H1 (cell line): ENCODE measurements around the gene SMIM5. TPM values are rescaled to one million over a fixed set of nuclear protein-coding genes. Genes with fewer than 3 reads are reported as not detected.

Experiments
- CTCF ChIA-PET: fragments of 300-600 bp; sonication (Branson Sonifier 250); formaldehyde crosslinking; loops from one replicate; lab custom pipeline; 2021; ENCODE audit not compliant: partially characterized antibody; lab: Charles Lee
- POLR2A ChIA-PET: fragments of 300-600 bp; sonication (Branson Sonifier 250); formaldehyde crosslinking; loops from one replicate; lab custom pipeline; 2021; ENCODE audit warnings: inconsistent platforms; ENCODE audit not compliant: partially characterized antibody; lab: Charles Lee
- DNase-seq, 2 experiments: peaks; one replicate each; pipeline versions ENCODE4 v3.0.0 to v3.0.0-alpha.2; 2010 to 2022; ENCODE audit warnings: low spot score in 2 of 2, low read depth in 1 of 2, mixed read lengths in 1 of 2
- FAIRE-seq: peaks from 2 replicates; lab custom pipeline; 2011; peaks lifted over from hg19 to GRCh38; lab: Jason Lieb, UNC
- H2AFZ ChIP-seq: 2 replicates; pipeline ENCODE4 v1.8.1; 2012; ENCODE audit warnings: low read length, inconsistent platforms
- H2AK5ac ChIP-seq: 2 replicates; pipeline ENCODE4 v1.6.1; 2013; ENCODE audit warnings: low read depth, low read length
- H2BK120ac ChIP-seq: replicated peaks from 2 replicates; pipeline ENCODE3; 2013; ENCODE audit warnings: low read depth, low read length, inconsistent platforms
- H2BK12ac ChIP-seq: 2 replicates; pipeline ENCODE4 v1.6.1; 2013; ENCODE audit warnings: low read depth, low read length
- H2BK15ac ChIP-seq: 2 replicates; pipeline ENCODE4 v1.6.1; 2013; ENCODE audit warnings: low read length
- H2BK20ac ChIP-seq: 2 replicates; pipeline ENCODE4 v1.6.1; 2013; ENCODE audit warnings: low read length
- H2BK5ac ChIP-seq: 2 replicates; pipeline ENCODE4 v1.6.1; 2013; ENCODE audit warnings: low read depth, low read length
- H3K14ac ChIP-seq: 2 replicates; pipeline ENCODE4 v1.6.1; 2013; ENCODE audit warnings: inconsistent platforms; ENCODE audit not compliant: insufficient read length
- H3K18ac ChIP-seq: 2 replicates; pipeline ENCODE4 v1.6.1; 2013; ENCODE audit warnings: low read length; ENCODE audit errors: extremely low read depth
- H3K23ac ChIP-seq: 2 replicates; pipeline ENCODE4 v1.6.1; 2013; ENCODE audit warnings: inconsistent platforms; ENCODE audit not compliant: insufficient read length
- H3K23me2 ChIP-seq: 2 replicates; pipeline ENCODE4 v1.6.1; 2013; ENCODE audit warnings: low read depth, low read length
- H3K27ac ChIP-seq: 2 replicates; pipeline ENCODE4 v1.6.1; 2011; ENCODE audit warnings: low read depth, low read length, inconsistent platforms
- H3K27me3 ChIP-seq, 4 experiments: replicated peaks in 1 of 4; 1 replicate in 1 of 4; 2 replicates in 3 of 4; pipeline versions ENCODE4 v1.6.1 to v1.8.1; 2011 to 2013; ENCODE audit warnings: low read length in 3 of 4, mild to moderate bottlenecking in 3 of 4, inconsistent platforms in 2 of 4, mixed read lengths in 2 of 4, moderate library complexity in 1 of 4; ENCODE audit not compliant: control insufficient read depth in 3 of 4, insufficient read depth in 3 of 4; ENCODE audit errors: extremely low read depth in 1 of 4
- H3K36me3 ChIP-seq, 4 experiments: 2 replicates each; pipeline versions ENCODE4 v1.6.1 to v1.8.1; 2011 to 2013; ENCODE audit warnings: mild to moderate bottlenecking in 4 of 4, low read length in 3 of 4, moderate library complexity in 2 of 4, control low read depth in 1 of 4, inconsistent platforms in 1 of 4; ENCODE audit not compliant: insufficient read depth in 4 of 4, control insufficient read depth in 2 of 4
- H3K4ac ChIP-seq: replicated peaks from 2 replicates; pipeline ENCODE3; 2013; ENCODE audit warnings: low read length, low read depth, mixed read lengths, inconsistent platforms; ENCODE audit not compliant: insufficient read length
- H3K4me1 ChIP-seq, 4 experiments: replicated peaks in 1 of 4; 1 replicate in 1 of 4; 2 replicates in 3 of 4; pipeline versions ENCODE4 v1.6.1 to v1.8.1; 2011 to 2013; ENCODE audit warnings: low read length in 3 of 4, inconsistent platforms in 2 of 4, mixed read lengths in 1 of 4; ENCODE audit not compliant: insufficient read depth in 4 of 4, control insufficient read depth in 3 of 4
- H3K4me2 ChIP-seq, 2 experiments: 2 replicates each; pipeline versions ENCODE4 v1.6.1 to v1.8.1; 2011 to 2013; ENCODE audit warnings: low read depth in 2 of 2, low read length in 2 of 2, control low read depth in 1 of 2, inconsistent platforms in 1 of 2, mild to moderate bottlenecking in 1 of 2; ENCODE audit not compliant: insufficient read depth in 1 of 2
- H3K4me3 ChIP-seq, 4 experiments: fragments of 200-600, 300-600 bp in 1 of 4; sonication (generic), shearing (Covaris generic), sonication (Bioruptor Twin) in 1 of 4; 2 replicates each; pipeline versions ENCODE4 v1.5.1 to v1.8.1; 2011 to 2016; ENCODE audit warnings: low read length in 4 of 4, low read depth in 3 of 4, control low read depth in 2 of 4, inconsistent platforms in 2 of 4, mild to moderate bottlenecking in 2 of 4, mixed read lengths in 1 of 4, moderate library complexity in 1 of 4; ENCODE audit not compliant: insufficient read depth in 2 of 4; ENCODE audit errors: extremely low read depth in 1 of 4
- H3K56ac ChIP-seq: replicated peaks from 2 replicates; pipeline ENCODE3; 2013; ENCODE audit warnings: low read depth, mild to moderate bottlenecking, mixed read lengths, low read length, inconsistent platforms; ENCODE audit not compliant: insufficient read length
- H3K79me1 ChIP-seq: 2 replicates; pipeline ENCODE4 v1.6.1; 2013; ENCODE audit warnings: low read depth, low read length, control low read depth
- H3K79me2 ChIP-seq, 2 experiments: 2 replicates each; pipeline versions ENCODE4 v1.6.1 to v1.8.1; 2012 to 2013; ENCODE audit warnings: low read length in 2 of 2, mild to moderate bottlenecking in 2 of 2, inconsistent platforms in 1 of 2; ENCODE audit not compliant: insufficient read depth in 2 of 2, control insufficient read depth in 1 of 2
- H3K9ac ChIP-seq, 4 experiments: replicated peaks in 1 of 4; 1 replicate in 1 of 4; 2 replicates in 3 of 4; pipeline versions ENCODE4 v1.6.1 to v1.8.1; 2011 to 2013; ENCODE audit warnings: low read depth in 3 of 4, low read length in 3 of 4, control low read depth in 2 of 4, mild to moderate bottlenecking in 2 of 4, moderate library complexity in 2 of 4, inconsistent platforms in 1 of 4; ENCODE audit errors: extremely low read depth in 1 of 4
- H3K9me3 ChIP-seq, 2 experiments: 2 replicates each; pipeline versions ENCODE4 v1.6.1 to v1.8.1; 2012 to 2013; ENCODE audit warnings: mild to moderate bottlenecking in 2 of 2, moderate library complexity in 2 of 2, control low read depth in 1 of 2, inconsistent platforms in 1 of 2, low read depth in 1 of 2, low read length in 1 of 2, mixed read lengths in 1 of 2; ENCODE audit not compliant: insufficient read depth in 2 of 2
- H4K20me1 ChIP-seq, 2 experiments: replicated peaks in 1 of 2; 2 replicates each; pipeline versions ENCODE3 to v1.8.1; 2011 to 2013; ENCODE audit warnings: inconsistent platforms in 2 of 2, low read length in 2 of 2, mild to moderate bottlenecking in 1 of 2; ENCODE audit not compliant: insufficient read depth in 2 of 2, control insufficient read depth in 1 of 2
- H4K5ac ChIP-seq: 2 replicates; pipeline ENCODE4 v1.6.1; 2013; ENCODE audit warnings: low read length, low read depth, mixed read lengths, inconsistent platforms; ENCODE audit not compliant: insufficient read length
- H4K8ac ChIP-seq: 2 replicates; pipeline ENCODE4 v1.8.0; 2013; ENCODE audit warnings: mild to moderate bottlenecking, moderate library complexity, low read length, inconsistent platforms; ENCODE audit not compliant: insufficient read depth; ENCODE audit errors: extremely low read depth
- H4K91ac ChIP-seq: replicated peaks from 2 replicates; pipeline ENCODE3; 2013; ENCODE audit warnings: low read length, mixed read lengths, inconsistent platforms; ENCODE audit not compliant: insufficient read length
- CTBP2 ChIP-seq: IDR thresholded peaks from 2 replicates; pipeline ENCODE4 v1.7.0; 2011; ENCODE audit warnings: borderline replicate concordance, mild to moderate bottlenecking, moderate library complexity, mixed read lengths, low read length; ENCODE audit not compliant: insufficient read depth, insufficient read length
- FOSL1 ChIP-seq: IDR thresholded peaks from 2 replicates; pipeline ENCODE4 v1.6.1; 2011; ENCODE audit warnings: mild to moderate bottlenecking, low read depth, low read length, moderate library complexity; ENCODE audit not compliant: insufficient read depth
- JUN ChIP-seq: IDR thresholded peaks from 2 replicates; pipeline ENCODE4 v1.6.1; 2011; ENCODE audit warnings: low read depth, mild to moderate bottlenecking, improper control_type of control experiment, low read length
- KDM5A ChIP-seq: fragments of 200-600 bp; IDR thresholded peaks from 2 replicates; pipeline ENCODE4 v1.7.1; 2012; ENCODE audit warnings: mild to moderate bottlenecking, low read length, inconsistent platforms, mixed read lengths
- RAD21 ChIP-seq, 2 experiments: IDR thresholded peaks in 1 of 2; conservative IDR thresholded peaks in 1 of 2; 2 replicates each; pipeline ENCODE4 v1.6.1; 2011; ENCODE audit warnings: low read depth in 2 of 2, low read length in 2 of 2, improper control_type of control experiment in 1 of 2, inconsistent platforms in 1 of 2, mild to moderate bottlenecking in 1 of 2, moderate library complexity in 1 of 2
- SP4 ChIP-seq: IDR thresholded peaks from 2 replicates; pipeline ENCODE4 v1.6.1; 2012; ENCODE audit warnings: low read length, inconsistent platforms
- WGBS, 2 experiments: shearing (Covaris generic) in 1 of 2; methylation state at CpG; one replicate each; pipeline versions ENCODE4 v1.1.6 to v1.1.7; 2013 to 2015; ENCODE audit warnings: low lambda C conversion rate in 2 of 2, mixed read lengths in 2 of 2, inconsistent platforms in 1 of 2, low coverage in 1 of 2, missing lambda C conversion rate in 1 of 2; ENCODE audit not compliant: insufficient replicate concordance in 2 of 2, insufficient coverage in 1 of 2, insufficient read length in 1 of 2; ENCODE audit errors: extremely low coverage in 1 of 2, missing lambda C conversion rate in 1 of 2; 5-methylcytosine and 5-hydroxymethylcytosine counted together
- polyA plus RNA-seq, 7 experiments: library from polyadenylated mRNA; depleted of rRNA in 3 of 7; stranded (reverse) in 5 of 7; unstranded in 2 of 7; fragments of >200 nt in 5 of 7; fragments of 200-250 nt in 2 of 7; gene quantifications; 1 replicate in 5 of 7; 2 replicates in 1 of 7; 4 replicates in 1 of 7; pipeline versions ENCODE4 v1.2.1 to v1.2.3, GENCODE V29; 2011 to 2013; ENCODE audit warnings: missing spikeins in 2 of 7, mixed read lengths in 2 of 7
- total RNA-seq: library from RNA; stranded (reverse); fragmentation: NEBNext Ultra II Directional; extraction: Animal tissue kit (Norgen Biotek cat#: 25700); gene quantifications from 2 replicates; pipeline ENCODE4 v1.2.1, GENCODE V29; 2021
- TF ChIP-seq, protein P1 (sequence below), 3 experiments: IDR thresholded peaks; 1 replicate in 2 of 3; 2 replicates in 1 of 3; pipeline versions ENCODE4 v1.5.1 to v1.6.1; 2011; ENCODE audit warnings: low read length in 3 of 3, mild to moderate bottlenecking in 3 of 3, inconsistent platforms in 2 of 3, low read depth in 1 of 3, moderate library complexity in 1 of 3; ENCODE audit not compliant: insufficient read depth in 1 of 3; ENCODE audit errors: control extremely low read depth in 1 of 3
- TF ChIP-seq, protein P2 (sequence below): IDR thresholded peaks from 2 replicates; pipeline ENCODE4 v1.6.1; 2011; ENCODE audit warnings: low read length, improper control_type of control experiment

SMIM5 gene
- total and polyA plus RNA-seq, 2 of the 8 experiments (the other 6 are each of a cell fraction or from before 2014, with no cell fraction given), result not detected

DNA sequence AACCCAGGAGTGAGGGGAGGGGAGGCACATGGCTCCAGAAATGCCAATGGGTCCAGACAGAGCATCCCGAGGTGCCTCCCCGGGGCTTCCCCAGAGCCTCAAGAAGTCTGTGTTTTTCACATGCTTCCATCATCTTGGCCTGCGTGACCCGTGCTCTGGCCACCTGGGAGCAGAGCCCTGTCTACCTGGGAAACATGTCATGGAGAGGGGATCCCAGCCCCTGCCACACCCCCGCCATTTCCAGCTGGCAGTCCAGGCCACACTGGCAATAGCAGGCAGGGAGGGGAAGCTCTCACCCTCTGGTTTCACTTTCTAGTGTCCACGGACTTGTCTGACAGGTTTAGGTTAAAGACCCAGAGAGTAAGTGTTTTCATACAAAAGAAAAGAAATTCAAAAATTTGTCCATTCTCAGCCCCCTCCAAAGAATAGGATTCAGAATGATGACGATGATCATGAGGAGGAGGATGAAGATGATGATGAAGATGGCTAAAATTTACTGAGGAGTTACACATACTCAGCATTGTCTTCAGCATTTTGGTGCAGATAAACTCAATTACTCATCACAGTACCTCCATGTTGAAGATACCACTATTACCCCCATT lies 9.0 kb downstream of the SMIM5 start:
- Histone ChIP-seq H2BK20ac (no peak overlapping the region), H3K9me3 (no peaks in the 10 kb centered on the region), H3K27me3 (no peaks in the 10 kb centered on the region), H3K79me1 (no peaks in the 10 kb centered on the region; the same call in 1 of the 2 replicates), H2BK5ac (peak overlapping the region; percentile 3; the same call in 1 of the 2 replicates), H3K18ac (no peak overlapping the region), H3K23ac (no peak overlapping the region), H2BK120ac (no peak overlapping the region), H2AK5ac (no peak overlapping the region), H3K23me2 (no peaks in the 10 kb centered on the region), H2BK15ac (no peak overlapping the region), H3K4me2 (0 out of 4 replicates have a peak overlapping the region, but pooled peaks of 1 of the 2 experiments have one; percentile 25), H3K9ac (no peak overlapping the region), H4K5ac (no peak overlapping the region), H2AFZ (no peak overlapping the region), H4K20me1 (peaks cover 0 to 1% of the 10 kb centered on the region in 2 experiments), H4K91ac (no peak overlapping the region), H3K27ac (peak overlapping the region; percentile 63), H3K14ac (no peak overlapping the region), H3K4me1 (peaks cover 5 to 16% (median 10%) of the 10 kb centered on the region in 4 experiments), H4K8ac (no peak overlapping the region), H3K56ac (no peak overlapping the region), H3K79me2 (no peaks in the 10 kb centered on the region; a peak in 1 of 4 replicates), H3K4me3 (no peak overlapping the region), H3K4ac (no peak overlapping the region), H2BK12ac (0 out of 2 replicates have a peak overlapping the region, but pooled peaks have one; percentile 6), H3K36me3 (no peaks in the 10 kb centered on the region; a peak in 1 of 8 replicates)
- ChIA-PET POLR2A (interaction anchor here (0.9 to 3.0 kb wide), 8 partner anchors 8 to 61 kb away, joined by 3 to 19 read pairs (median 3); partner anchors contain the start of genes RECQL5, SAP30BP and SMIM5), CTCF (interaction anchor here (1.1 to 59.2 kb wide), 6 partner anchors 2 to 402 kb away, joined by 3 to 2200 read pairs (median 158); partner anchors contain the start of genes RECQL5, SAP30BP and SMIM5)
- WGBS, 2 experiments, result 89% methylated on average over 7 of the region's 7 CpGs; no CpG with 5 or more reads in 1 of the 2 experiments
- DNase-seq (no peak), FAIRE-seq (no peak)
- TF ChIP-seq SP4, result no peak
- TF ChIP-seq, protein P1, sequence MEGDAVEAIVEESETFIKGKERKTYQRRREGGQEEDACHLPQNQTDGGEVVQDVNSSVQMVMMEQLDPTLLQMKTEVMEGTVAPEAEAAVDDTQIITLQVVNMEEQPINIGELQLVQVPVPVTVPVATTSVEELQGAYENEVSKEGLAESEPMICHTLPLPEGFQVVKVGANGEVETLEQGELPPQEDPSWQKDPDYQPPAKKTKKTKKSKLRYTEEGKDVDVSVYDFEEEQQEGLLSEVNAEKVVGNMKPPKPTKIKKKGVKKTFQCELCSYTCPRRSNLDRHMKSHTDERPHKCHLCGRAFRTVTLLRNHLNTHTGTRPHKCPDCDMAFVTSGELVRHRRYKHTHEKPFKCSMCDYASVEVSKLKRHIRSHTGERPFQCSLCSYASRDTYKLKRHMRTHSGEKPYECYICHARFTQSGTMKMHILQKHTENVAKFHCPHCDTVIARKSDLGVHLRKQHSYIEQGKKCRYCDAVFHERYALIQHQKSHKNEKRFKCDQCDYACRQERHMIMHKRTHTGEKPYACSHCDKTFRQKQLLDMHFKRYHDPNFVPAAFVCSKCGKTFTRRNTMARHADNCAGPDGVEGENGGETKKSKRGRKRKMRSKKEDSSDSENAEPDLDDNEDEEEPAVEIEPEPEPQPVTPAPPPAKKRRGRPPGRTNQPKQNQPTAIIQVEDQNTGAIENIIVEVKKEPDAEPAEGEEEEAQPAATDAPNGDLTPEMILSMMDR (IDR thresholded peaks at IDR 0.05; ENCODE audit: control extremely low read depth in 1 of 3, insufficient read depth in 1 of 3, low read depth in 1 of 3, low read length in 3 of 3), result no peak
- TF ChIP-seq, protein P2, sequence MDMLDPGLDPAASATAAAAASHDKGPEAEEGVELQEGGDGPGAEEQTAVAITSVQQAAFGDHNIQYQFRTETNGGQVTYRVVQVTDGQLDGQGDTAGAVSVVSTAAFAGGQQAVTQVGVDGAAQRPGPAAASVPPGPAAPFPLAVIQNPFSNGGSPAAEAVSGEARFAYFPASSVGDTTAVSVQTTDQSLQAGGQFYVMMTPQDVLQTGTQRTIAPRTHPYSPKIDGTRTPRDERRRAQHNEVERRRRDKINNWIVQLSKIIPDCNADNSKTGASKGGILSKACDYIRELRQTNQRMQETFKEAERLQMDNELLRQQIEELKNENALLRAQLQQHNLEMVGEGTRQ, result no peak
- no peak for TF ChIP-seq RAD21 (IDR thresholded peaks at IDR 0.05 in 1 of 2, conservative IDR thresholded peaks at IDR 0.05 in 1 of 2; ENCODE audit: low read depth in 2 of 2, low read length in 2 of 2)
- TF ChIP-seq FOSL1, result no peak
- TF ChIP-seq KDM5A, result no peak
- no peak for TF ChIP-seq JUN
- no peak for TF ChIP-seq CTBP2
